ENCODE data around the gene MAPK8IP3.

MAPK8IP3 gene

DNA sequence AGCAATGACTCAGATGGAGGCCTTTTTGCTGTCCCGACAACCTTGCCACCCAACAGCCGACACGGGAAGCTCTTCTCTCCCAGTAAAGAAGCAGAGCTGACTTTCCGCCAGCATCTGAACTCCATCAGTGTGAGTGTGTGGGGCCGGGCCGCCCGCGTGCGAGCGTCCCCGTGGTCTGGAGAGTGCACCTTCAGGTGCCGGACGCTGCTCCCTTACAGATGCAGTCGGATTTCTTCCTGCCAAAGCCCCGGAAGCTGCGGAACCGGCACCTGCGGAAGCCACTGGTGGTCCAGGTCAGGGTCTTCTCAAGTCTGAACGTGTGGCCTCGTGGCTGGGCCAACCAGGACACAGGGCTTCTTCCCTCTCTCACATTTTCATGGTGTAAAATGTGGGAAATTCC, 43.5 kb upstream of the MAPK8IP3 start:
- TF ChIP-seq, protein P1, sequence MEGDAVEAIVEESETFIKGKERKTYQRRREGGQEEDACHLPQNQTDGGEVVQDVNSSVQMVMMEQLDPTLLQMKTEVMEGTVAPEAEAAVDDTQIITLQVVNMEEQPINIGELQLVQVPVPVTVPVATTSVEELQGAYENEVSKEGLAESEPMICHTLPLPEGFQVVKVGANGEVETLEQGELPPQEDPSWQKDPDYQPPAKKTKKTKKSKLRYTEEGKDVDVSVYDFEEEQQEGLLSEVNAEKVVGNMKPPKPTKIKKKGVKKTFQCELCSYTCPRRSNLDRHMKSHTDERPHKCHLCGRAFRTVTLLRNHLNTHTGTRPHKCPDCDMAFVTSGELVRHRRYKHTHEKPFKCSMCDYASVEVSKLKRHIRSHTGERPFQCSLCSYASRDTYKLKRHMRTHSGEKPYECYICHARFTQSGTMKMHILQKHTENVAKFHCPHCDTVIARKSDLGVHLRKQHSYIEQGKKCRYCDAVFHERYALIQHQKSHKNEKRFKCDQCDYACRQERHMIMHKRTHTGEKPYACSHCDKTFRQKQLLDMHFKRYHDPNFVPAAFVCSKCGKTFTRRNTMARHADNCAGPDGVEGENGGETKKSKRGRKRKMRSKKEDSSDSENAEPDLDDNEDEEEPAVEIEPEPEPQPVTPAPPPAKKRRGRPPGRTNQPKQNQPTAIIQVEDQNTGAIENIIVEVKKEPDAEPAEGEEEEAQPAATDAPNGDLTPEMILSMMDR (IDR thresholded peaks at IDR 0.05; ENCODE audit: low read depth, low read length, missing control alignments) = no peak
- DNase-seq (ENCODE audit: low read depth) = no peak
- in situ Hi-C loops (cut with HindIII; ENCODE audit: low sequenced_read_pairs) = no loop called here
- no peak overlapping the region for H3K4me3 ChIP-seq (ENCODE audit: low read depth, low read length)

DNA sequence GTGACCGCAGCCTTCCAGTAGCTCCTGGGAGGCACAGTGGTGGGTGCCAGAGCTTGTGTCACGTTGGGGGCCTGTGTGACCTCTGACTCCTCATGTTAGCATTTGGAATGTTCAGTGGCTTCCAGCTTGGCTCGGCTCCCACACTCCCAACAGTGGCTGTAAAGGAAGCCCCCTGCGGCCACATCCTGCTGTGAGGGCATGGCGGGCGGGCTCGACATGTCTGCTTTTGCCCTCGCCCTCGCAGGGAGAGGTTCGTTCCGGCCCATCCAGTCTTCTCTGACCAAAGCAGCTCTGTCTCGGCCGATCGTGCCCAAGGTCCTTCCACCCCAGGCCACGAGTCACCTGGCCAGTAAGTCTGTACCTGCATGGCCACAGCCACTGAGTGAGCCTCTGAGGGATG, 40.2 kb upstream of the MAPK8IP3 start:
- TF ChIP-seq, protein P1 (IDR thresholded peaks at IDR 0.05; ENCODE audit: low read depth, low read length, missing control alignments) = no peak
- no peak overlapping the region for H3K4me3 ChIP-seq (ENCODE audit: low read depth, low read length)
- in situ Hi-C loops (cut with HindIII; ENCODE audit: low sequenced_read_pairs) = no loop called here
- DNase-seq (ENCODE audit: low read depth) = no peak

DNA sequence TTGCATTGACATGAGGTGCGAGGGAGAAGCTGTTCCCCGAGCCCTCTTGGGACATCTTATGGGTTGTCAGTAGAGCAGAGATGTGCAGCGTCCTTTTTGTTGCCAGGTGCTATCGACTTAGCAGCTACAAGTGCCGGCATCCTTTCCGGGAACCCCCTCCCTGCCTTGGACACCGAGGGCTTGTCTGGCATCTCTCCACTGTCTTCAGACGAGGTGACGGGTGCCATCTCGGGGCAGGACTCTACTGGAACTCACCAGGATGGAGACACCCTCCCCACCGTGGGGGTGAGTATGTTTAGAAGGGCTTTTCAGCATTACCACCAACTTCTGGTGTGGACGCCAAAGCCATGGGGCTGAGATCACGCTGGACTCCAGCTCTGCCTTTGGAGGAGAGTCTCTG, 39.7 kb upstream of the MAPK8IP3 start:
- no peak for DNase-seq (ENCODE audit: low read depth)
- in situ Hi-C loops (cut with HindIII; ENCODE audit: low sequenced_read_pairs) = no loop called here
- no peak overlapping the region for H3K4me3 ChIP-seq (ENCODE audit: low read depth, low read length)
- TF ChIP-seq, protein P1 (IDR thresholded peaks at IDR 0.05; ENCODE audit: low read depth, low read length, missing control alignments) = no peak

DNA sequence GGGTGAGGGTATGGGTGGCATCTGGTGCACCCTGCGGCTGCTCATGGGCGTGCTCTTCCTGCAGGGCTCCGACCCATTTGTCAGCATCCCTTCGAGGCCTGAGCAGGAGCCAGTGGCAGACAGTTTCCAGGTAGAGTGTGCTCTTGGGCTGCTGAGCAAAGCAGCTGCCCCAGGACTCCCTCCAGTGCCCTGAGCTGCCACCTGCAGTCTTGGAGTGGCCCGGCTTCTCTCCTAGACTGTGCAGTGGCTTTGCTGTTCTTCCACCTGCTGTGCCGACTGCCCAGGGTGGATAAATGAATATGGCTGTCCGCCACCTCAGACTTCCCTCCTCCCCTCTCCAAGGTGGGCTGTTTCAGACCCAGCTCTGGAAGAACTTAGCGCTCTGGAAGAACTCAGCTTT, 38.7 kb upstream of the MAPK8IP3 start:
- in situ Hi-C loops (cut with HindIII; ENCODE audit: low sequenced_read_pairs) = no loop called here
- no peak for DNase-seq (ENCODE audit: low read depth)
- TF ChIP-seq, protein P1 (IDR thresholded peaks at IDR 0.05; ENCODE audit: low read depth, low read length, missing control alignments) = no peak
- H3K4me3 ChIP-seq (ENCODE audit: low read depth, low read length) = no peak overlapping the region

DNA sequence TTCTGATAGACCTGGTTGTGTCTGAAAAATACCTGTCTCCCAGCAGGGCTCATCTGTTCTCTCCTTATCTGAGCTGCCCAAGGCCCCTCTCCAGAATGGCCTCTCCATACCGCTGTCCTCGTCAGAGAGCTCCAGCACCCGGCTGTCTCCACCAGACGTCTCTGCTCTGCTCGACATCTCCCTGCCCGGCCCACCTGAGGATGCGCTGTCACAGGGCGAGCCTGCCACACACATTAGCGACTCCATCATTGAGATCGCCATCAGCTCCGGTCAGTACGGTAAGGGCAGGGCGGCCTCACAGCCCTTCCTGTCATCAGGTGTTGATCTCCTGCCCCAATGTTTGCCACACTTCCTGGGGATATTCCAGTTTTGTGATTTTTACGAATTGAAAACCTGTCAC, 38.1 kb upstream of the MAPK8IP3 start:
- H3K4me3 ChIP-seq (ENCODE audit: low read depth, low read length) = no peak overlapping the region
- TF ChIP-seq, protein P1 (IDR thresholded peaks at IDR 0.05; ENCODE audit: low read depth, low read length, missing control alignments) = no peak
- DNase-seq (ENCODE audit: low read depth) = no peak
- in situ Hi-C loops (cut with HindIII; ENCODE audit: low sequenced_read_pairs) = no loop called here

DNA sequence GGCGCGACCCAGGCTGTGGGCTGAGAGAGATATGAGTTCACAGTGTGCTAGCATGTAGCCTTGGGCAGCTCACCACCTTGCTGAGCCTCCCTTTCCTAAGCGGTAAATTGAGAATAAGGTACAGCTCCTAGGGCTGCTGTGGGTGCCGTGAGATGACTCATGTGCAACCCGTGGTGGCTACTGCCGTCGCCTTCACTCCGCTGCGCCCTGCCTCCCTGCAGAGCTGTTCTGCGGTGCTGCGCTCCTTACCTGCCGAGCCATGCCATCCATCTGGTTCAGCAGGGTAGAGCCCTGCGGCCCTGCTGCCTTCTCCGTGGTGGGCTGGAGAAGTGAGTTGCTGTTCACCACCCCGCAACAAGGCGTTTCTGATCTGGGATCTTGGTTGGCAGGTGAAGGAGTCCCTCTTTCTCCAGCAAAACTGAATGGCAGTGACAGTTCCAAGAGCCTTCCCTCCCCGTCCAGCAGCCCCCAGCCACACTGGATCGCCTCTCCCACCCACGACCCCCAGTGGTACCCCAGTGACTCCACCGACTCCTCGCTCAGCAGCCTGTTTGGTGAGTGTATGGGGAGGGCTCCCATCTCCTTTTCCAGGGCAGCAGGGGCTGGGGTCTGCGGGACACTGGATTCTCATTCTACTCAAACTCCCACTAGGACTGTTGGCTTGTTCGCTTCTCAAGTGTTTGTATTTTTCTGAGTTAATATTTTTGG, 37.2 kb upstream of the MAPK8IP3 start:
- TF ChIP-seq, protein P1 (IDR thresholded peaks at IDR 0.05; ENCODE audit: low read depth, low read length, missing control alignments) = no peak
- in situ Hi-C loops (cut with HindIII; ENCODE audit: low sequenced_read_pairs) = no loop called here
- no peak overlapping the region for H3K4me3 ChIP-seq (ENCODE audit: low read depth, low read length)
- no peak for DNase-seq (ENCODE audit: low read depth)
